Hindlimb muscle (tissue), 1 donor: ENCODE results near the gene CDK5RAP2. TPM values are rescaled to one million over a fixed set of nuclear protein-coding genes. Genes with fewer than 3 reads are reported as not detected.
"Not testable (repeated sequence)": the region's sequence is repeated elsewhere in the genome, so short reads cannot be mapped to it uniquely, and the experiment has no call there.

Source experiments
- DNase-seq: peaks from one replicate; pipeline ENCODE4 v3.0.0-alpha.2; 2013
- polyA plus RNA-seq: library from polyadenylated mRNA; unstranded; fragments of 120-200 nt; gene quantifications from one replicate; pipeline ENCODE4 v1.2.1, GENCODE V29; 2013; ENCODE audit not compliant: insufficient read length

Gene CDK5RAP2
- polyA plus RNA-seq, 1 donor, result 59.8 TPM

DNA sequence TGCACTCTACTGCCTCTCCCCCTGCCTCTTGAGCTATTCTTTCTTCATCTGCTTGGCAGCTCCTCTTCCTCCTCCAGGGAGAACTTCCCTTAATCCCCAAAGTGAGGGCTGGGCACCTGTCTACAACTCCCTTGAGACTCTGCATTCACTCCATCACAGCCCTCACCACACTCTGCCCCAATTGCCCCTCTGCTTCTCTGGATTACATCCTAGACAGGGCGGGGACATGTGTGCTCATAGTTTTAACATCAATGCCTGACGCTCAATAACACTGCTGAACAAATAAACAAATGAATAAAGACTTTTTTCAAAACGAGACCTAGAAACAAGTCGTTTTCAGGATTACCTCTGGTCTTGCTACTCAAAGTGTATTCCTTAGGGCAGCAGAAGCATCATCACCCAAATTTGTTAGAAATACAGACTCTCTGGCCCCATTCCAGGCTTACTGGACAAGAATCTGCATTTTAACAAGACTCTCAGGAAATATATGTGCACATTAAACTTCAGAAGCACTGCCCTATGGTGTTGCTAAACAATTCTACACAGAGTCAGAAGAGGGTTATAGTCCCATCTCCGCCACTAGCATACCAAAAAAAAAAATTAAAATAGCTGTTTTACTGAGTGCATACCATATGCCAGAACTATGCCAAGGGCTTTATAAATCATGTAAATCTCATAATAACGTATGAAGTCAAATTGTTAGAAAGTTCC is 115.6 kb downstream of the CDK5RAP2 start:
- no peak for DNase-seq

DNA sequence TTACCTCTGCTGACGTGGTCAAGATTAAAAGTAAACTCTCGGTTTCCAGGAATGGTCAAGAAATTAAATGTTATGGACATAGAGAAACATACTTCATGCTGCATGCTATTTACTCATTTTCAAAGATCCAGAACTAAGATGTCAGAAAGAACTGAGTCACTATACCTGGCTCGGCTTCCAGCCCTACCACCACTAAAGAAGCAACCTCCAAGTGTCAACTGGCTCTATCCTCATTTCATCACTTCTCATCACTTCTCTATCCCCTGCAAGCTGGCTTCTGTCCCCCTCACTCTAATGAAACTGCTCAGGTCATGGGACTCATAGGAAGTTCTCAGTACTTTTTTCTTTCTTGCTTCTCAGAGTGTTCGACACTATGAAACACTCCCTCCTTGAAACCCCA is 116.2 kb downstream of the CDK5RAP2 start:
- DNase-seq, result no peak

DNA sequence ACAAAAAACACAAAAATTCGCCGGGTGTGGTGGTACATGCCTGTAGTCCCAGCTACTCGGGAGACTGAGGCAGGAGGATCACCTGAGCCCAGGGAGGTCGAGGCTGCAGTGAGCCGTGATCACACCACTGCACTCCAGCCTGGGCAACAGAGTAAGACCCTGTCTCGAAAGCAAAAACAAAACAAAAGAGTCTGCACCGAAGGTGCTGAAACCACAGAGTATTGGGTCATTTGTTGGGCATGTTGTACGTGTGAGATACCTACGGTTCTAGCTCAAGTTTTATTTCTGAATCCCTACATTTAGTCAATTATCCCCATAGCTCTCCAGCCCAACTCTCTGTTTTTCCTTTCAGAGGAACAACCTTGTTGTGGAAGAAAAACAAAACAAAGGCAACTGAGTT is 118.3 kb downstream of the CDK5RAP2 start:
- not testable (repeated sequence) for DNase-seq

DNA sequence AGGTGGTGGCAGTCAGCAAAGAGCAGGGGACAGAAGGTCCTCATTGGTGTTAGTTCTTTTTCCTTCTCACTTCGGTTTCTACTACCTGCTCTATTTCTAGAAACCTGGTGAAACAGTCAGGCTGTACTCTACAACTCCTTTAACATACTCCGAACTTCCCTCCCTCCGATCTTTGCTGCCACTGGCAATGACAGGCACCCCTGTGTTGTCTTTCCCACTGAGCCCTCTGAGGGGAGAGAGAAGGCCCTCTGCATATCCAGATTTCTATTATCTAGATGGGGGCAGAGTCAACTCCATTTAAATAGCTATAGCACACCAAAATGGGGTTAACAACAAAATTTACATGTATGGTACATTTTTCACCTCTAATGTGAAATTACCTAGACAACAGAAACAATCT is 123.7 kb downstream of the CDK5RAP2 start:
- no peak for DNase-seq

DNA sequence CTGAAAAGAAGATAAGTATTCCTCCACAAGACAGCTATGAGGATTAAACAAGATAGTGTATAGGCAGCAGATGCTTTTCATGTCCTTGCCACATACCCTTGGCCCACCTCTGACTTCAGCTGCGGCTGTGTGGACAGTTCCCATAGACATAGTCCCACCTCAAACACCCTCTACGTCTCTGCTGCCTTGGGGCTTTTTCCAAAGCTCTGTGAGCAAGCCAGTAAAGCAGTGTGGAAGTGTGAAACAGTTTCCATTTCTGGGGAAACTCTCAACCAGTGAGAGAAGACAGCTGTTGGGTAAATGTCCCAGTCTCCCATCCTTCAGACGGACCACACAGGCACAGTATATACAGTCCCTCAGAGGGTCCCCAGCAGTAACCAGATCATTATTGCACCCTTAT is 125.5 kb downstream of the CDK5RAP2 start:
- no peak for DNase-seq

DNA sequence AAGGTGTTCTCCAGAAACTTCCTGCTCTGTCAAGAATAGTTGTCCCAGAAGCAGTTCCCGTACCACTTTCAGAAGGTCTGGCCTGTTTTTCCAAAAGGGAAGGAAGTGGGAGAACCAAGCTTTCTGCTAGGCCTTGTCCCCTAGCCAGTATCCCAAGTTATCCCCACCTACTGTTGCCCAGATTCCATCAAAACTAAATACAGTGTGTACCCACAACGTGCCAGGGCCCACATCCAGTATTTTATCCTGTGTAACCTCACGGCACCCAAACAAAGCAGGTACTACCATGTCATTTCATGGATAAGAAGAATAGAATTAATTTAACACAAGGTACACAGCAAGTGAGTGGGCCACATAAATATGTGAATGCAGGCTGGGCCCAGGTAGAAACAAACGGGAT is 126.2 kb downstream of the CDK5RAP2 start:
- no peak for DNase-seq

DNA sequence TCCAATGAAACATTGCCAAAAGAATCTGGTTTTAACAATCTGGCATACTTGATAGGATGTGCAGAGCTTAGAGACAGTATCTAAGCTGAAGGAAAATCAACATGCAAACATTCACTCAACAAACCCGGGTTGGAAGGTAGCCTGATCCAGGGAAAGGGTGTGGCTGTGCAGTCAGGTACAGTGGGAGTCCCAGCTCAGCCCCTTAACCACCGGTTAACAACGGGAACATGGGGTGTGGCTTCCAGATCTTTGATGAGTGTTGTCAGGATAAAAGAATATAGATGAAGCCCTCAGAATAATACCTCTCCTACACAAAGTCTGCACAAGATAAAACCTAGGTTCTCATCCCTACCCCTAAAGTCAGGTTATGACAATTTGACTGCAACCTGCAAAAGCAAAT is 127.3 kb downstream of the CDK5RAP2 start:
- DNase-seq, result no peak

DNA sequence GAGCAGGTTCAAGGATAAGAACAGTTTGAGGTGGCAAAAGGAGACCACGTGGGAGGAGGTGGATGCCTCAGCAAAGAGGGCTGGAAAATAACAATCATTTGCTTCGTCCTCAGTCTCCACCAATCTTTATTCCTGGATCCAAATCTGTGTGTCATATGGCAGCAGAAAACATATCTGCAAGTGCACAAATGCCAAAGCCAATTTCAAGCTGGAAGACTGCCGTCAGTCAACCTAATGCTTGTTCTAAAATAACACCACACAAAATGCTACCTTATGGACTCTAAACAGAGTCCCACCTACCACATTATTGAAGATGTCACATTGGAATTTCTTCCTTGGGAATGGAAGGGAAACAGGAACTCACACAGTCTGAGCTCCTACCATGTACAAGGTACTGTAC is 129.1 kb downstream of the CDK5RAP2 start:
- no peak for DNase-seq

DNA sequence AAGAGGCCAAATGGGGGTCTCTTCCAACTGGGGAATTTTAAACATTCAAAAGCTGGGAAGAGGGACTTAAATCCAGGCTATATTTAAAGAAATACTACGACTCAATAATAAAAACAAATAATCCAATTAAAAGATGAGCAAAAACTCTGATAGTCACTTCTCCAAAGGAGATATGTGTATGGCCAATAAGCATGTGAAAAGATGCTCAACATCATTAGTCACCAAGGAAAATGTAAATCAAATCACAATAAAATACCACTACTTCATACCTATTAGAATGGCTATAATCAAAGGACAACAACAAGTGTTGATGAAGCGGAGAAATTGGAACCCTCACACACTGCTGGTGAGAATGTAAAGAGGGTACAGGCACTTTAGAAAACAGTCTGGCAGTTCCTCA is 130.4 kb downstream of the CDK5RAP2 start:
- DNase-seq, result no peak

DNA sequence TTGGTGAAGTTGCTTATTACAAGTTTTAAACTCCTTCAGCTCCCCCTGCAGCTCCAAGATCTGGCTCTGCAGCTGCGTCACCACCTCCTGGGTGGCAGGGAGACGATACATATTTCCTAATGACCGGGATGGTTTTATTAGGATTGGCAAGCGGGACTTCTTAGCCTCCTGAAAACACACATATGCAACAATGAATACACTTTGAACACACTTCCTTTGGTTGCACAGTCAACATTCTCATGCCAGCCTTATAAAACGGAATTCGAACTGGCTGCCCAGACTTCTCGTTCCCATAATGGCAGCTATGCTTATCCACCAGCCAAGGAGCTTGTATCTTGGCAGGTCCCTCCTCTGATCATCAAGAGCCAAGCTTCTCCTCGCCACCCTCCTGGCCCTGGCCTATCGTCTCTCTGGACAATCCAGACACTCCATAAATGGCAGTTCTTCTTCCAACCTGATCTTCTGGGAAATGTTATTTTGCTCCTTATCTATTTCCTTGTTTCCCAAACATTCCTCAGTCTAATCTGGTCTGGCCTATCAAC is 131.9 kb downstream of the CDK5RAP2 start:
- DNase-seq, result no peak

DNA sequence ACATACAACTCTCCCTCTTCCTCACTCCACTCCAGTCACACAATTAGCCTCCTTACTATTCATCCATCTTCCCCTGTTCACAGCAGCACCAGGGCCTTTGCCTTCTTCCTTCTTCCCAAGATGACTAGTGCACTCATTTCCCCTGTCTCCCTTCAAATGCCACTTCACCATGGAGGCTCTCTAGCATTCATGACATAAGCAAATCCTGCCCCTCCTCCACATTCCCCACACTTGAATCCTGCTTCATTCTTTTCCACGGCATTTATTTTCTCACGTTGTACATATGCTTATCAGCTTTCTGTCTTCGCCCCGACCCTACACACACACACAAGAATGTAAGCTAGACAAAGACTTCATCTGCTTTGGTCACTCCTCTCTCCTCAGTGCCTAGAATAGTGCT is 133.3 kb downstream of the CDK5RAP2 start:
- no peak for DNase-seq

DNA sequence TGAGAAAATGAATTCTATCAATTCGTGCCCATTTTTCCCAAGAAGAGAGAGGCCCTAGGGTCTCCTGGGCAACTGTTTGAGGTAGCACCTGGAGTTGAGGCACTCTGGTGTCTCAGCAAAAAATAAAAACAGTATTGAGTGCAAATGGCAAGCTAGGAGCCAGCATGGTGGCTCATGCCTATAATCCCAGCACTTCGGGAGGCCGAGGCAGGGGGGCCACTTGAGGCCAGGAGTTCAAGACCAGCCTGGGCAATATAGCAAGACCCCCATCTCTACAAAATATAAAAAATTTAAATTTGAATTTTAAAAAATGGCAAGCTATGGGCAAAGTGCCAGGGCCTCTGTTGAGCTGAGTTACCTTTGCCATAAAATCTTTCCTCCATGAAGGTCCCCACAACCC is 136.0 kb downstream of the CDK5RAP2 start:
- no peak for DNase-seq

DNA sequence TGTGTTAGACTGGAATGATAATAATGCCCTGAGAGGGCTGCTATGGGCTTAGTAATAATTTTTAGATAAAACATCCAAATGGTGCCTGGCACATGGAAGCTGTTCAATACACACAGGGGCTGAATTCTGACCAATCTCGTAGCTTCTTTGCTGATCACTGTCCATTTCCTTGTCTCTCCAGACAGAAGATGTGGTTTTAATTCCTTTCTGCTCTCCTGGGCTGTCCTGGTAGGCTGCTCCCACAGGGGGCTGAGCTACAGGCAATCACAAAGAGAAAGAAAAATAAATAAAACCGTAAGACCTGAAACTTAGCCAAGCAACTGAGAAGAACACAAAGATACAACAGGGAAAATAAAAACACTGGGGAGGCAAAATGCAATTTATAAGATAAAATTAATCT is 136.5 kb downstream of the CDK5RAP2 start:
- peak; percentile 4 for DNase-seq

DNA sequence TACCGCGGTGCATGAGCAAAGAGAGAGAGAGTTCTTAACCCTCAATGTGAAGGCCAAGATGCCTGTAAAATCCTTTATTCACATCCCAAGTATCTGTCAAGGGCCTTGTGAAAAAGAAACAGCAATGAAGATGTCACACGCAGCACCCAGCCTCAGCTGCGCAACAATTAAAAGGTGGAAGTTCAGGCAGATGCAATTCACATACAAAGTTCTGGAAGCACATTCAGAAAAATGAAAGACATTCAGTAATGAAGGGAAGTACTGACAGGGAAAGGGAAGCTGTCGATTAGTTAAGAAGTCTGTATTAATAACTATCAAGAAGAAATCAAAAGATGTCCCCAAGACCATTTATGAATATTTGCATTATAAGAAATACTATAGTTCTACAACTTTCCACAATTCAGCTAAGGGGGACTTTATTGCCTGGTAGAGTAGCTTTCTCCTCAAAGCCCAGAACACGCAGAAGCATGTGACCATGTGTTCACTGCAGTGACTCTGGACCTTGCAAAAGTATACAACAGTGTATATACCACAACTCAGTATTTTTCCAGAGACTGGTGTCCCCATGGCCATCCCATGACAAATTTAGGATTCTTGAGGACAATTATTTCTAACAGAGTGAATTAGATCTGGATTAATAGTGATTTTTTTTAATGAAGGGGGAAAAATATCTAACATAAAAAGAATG is 137.5 kb downstream of the CDK5RAP2 start:
- DNase-seq, result no peak

DNA sequence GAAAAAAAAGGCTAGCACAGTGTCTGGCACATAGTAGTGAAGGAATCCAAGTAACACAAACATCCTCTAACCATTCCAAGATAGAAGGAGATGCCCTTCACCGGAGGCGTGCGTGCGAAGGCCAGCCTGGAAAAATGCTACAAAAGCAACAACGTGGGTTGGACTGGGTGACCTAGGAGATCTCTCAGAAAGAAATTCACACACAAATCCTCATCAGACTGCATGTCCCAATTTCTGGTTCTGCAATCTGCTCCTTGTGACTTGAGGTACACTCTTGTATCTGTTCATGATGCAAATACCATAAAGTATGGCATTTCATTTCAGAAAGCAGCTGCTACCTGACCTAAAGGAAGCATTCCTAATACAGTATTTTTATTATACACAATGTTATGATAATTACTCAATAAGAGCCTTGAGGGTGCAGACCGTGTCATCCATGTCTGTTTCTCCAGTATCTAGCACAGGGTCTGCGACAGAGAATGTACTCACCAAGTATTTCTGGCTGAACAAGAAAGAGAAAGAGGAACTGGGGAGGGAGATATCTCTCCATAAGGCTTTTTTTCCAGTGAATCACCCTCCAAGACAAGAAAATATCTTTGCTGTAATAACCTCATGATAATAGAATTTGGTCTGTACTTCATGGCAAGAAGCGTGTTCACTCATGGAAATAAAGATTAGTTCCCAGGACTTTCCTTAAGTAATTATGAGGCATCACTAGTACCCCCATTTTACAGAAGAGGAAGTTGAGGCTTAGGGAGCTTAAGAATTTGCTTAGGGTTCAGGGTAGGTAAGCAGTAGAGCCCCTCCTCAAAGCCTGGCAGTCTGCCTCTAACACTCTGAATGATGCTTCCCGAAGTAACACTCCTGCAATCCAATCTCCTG is 138.3 kb downstream of the CDK5RAP2 start:
- no peak for DNase-seq

DNA sequence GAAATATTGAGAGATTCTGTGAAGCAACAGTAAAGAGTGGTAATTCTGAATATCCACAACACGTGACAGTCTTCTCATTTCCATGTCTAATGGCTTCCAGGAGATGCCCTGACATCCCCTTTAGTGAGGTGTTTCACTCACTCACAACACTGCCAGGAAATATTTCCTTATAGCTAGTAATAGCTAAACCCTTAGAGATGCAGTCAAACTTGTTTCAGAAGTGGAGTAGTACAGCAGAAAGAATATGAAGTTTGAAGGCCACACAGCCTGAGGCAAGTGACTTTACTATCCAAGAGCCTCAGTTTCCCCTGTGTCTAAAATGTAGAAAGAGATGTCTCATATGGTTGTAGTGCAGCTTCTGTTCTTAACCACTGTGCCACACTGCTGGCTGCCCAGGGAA is 139.2 kb downstream of the CDK5RAP2 start:
- no peak for DNase-seq

DNA sequence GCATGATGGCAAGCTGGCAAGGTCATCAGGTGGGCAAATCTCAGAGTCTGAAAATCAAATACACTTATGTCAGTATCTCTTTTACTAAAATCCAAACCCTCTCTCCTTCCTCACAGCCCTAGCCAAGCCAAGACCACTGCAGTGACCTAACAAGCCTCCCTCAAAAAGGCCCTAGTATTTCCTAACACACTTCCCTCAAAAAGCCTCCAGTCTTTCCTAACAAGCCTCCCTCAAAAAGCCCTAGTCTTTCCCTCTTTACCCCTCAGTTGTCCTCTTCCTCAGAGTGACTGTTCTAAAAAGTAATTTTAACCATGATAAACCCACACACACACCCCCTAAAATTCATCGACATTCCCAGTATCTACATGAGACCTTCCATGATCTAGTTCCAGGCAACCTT is 140.0 kb downstream of the CDK5RAP2 start:
- DNase-seq, result no peak

DNA sequence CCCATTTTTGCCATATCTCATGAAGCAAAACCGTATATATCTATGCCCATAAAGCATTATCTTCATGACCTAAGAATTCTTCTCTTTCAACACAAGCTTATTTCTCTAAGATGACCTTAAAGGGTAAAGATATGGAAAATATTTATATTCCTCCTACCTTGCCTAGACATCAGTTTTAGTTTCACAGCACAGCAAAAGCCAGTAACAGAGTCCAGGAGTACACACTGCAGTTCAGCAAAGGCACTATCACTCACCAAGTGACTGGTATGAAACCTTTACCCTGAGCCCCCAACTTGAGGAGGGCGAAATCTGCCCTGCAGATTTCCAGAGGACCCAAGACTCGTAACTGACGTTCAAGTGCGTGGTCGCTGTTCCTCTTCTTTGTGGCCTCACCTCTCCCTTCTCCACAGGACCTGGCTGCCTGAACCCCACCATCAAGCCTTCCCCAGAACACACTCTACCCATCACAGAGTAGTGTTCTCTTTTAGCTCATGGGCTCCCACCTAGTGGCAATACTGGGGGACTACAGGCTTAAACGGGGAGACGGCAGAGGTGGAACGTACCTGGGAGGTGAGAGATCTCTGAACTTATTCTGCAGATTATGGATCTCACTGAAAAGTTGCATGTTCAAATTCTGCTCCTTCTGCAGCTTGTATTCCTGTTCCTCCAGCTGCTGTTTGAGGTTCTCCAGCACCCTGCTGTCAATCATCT is 141.0 kb downstream of the CDK5RAP2 start:
- no peak for DNase-seq

DNA sequence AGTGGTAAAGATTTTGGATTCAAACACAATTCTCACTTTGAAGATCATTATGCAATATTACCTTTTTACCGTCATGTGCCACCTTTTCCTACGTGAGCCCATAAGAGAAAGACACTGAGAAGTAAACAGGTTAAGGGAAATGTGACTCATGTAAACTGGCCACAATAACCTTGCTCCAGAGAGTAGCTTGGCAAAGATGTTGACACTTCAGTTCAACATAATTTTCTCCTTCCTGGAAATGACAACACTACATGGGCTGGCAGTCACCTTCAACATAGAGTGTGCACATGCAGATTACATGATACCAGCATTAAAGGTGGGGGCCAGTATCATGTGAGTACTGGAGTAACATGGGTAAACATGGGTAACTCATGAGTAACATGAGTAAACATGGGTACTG is 141.9 kb downstream of the CDK5RAP2 start:
- DNase-seq, result no peak

DNA sequence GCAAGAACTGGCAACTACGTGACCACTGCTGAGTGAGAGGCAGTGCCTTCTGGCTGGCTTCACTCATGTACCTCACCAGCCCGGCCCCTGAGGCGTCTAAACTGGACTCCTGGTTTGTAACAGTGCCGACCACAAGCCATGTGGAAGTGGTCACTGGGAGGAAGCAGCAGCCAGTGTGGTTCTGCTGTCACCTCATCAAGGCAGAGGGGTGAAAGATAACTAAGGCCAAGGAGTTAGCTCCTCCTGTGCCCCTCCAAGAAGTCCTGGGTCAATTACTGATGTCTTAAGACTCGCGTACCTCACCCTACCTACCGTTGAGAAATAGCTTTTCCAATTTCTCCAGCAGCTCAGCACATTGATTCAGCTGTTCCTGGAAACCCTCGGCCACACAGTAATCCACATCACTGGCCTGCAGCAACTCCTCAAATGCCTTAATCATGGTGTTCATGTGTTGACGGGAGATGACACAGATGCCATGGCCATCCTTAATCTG is 142.9 kb downstream of the CDK5RAP2 start:
- DNase-seq, result no peak

DNA sequence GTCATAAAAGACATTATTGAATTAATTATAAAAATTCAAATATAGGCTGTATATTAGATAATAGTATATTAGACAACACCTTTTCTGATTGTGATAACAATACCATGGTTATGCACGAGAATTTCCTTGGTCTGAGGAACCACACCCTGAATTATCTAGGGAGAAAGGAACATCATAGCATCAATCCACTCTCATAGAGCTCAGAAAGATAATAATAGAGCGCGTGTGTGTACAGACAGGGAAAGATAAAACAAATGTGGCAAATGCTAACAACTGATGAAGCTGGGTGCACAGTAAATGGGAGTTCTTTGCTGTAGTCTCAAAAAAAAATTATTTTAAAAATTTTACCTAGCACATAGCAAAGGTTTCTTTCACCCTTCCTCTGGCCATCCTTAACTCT is 143.5 kb downstream of the CDK5RAP2 start:
- DNase-seq, result no peak

DNA sequence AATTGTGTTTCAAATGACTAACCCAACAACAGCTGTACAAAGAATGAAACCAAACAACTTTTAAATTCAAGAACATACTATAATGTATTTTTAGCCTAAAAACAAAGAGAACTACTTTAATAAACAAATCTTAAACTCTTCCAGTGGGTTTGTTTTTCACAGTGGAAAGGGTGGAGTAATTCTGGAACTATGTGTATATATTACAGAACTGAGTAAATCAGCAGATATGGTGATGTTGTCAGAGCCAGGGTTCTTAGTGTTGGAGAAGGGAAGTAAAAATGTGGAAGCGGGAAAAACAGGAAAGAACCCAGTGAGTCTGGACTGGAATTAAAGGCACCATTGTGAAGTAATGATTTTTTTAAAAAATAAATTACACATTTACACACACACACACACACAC is 144.9 kb downstream of the CDK5RAP2 start:
- peak; percentile 23 for DNase-seq
